Measurements from ENCODE around the gene NEDD8.

- TF ChIP-seq POLR2A (IDR thresholded peaks at IDR 0.05; ENCODE audit: extremely low read depth, insufficient read length) (no peak), MAX (IDR thresholded peaks at IDR 0.05; ENCODE audit: low read depth, low read length) (no peak), MYC (IDR thresholded peaks at IDR 0.05; ENCODE audit: low read depth, low read length) (no peak)
- TF ChIP-seq, protein P1, sequence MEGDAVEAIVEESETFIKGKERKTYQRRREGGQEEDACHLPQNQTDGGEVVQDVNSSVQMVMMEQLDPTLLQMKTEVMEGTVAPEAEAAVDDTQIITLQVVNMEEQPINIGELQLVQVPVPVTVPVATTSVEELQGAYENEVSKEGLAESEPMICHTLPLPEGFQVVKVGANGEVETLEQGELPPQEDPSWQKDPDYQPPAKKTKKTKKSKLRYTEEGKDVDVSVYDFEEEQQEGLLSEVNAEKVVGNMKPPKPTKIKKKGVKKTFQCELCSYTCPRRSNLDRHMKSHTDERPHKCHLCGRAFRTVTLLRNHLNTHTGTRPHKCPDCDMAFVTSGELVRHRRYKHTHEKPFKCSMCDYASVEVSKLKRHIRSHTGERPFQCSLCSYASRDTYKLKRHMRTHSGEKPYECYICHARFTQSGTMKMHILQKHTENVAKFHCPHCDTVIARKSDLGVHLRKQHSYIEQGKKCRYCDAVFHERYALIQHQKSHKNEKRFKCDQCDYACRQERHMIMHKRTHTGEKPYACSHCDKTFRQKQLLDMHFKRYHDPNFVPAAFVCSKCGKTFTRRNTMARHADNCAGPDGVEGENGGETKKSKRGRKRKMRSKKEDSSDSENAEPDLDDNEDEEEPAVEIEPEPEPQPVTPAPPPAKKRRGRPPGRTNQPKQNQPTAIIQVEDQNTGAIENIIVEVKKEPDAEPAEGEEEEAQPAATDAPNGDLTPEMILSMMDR (IDR thresholded peaks at IDR 0.05; ENCODE audit: low read depth, low read length), result no peak
Observed at GRCh38 chr14:24213866-24214662, 18.1 kb downstream of the NEDD8 start.

Measured in NB4 (cell line).